Tibial nerve (tissue), 4 donors: ENCODE results near the gene DCT. TPM values are rescaled to one million over a fixed set of nuclear protein-coding genes. Genes with fewer than 3 reads are reported as not detected.

Source experiments
- DNase-seq, 2 donors: peaks; one replicate each; pipeline ENCODE4 v3.0.0-alpha.2; 2019; ENCODE audit warnings: low spot score in 2 of 2
- H3K27ac ChIP-seq, 4 donors: fragments of 200-600 bp; sonication (generic) in 3 of 4; one replicate each; pipeline ENCODE4 v1.5.1; 2017 to 2019; ENCODE audit warnings: mild to moderate bottlenecking in 1 of 4
- H3K27me3 ChIP-seq, 2 donors: fragments of 200-600 bp; sonication (generic) in 1 of 2; one replicate each; pipeline versions ENCODE4 v1.5.1 to v1.6.0; 2017 to 2019
- H3K36me3 ChIP-seq, 3 donors: fragments of 200-600 bp; sonication (generic); one replicate each; pipeline ENCODE4 v1.5.1; 2018 to 2019
- H3K4me1 ChIP-seq, 4 donors: fragments of 200-600 bp; sonication (generic) in 3 of 4; one replicate each; pipeline ENCODE4 v1.5.1; 2017 to 2019
- H3K4me3 ChIP-seq, 4 donors: fragments of 200-600 bp; sonication (generic) in 3 of 4; one replicate each; pipeline ENCODE4 v1.5.1; 2017 to 2019; ENCODE audit warnings: mild to moderate bottlenecking in 1 of 4, moderate library complexity in 1 of 4
- H3K9me3 ChIP-seq, 4 donors: fragments of 200-600 bp; sonication (generic) in 3 of 4; one replicate each; pipeline ENCODE4 v1.5.1; 2017 to 2019
- EP300 ChIP-seq, 2 donors: sonication (generic); formaldehyde crosslinking; IDR thresholded peaks; one replicate each; pipeline ENCODE4 v1.6.1; 2017; ENCODE audit warnings: antibody characterized with exemption in 2 of 2, mild to moderate bottlenecking in 1 of 2
- POLR2A ChIP-seq, 2 donors: fragments of 450-650 bp; IDR thresholded peaks; one replicate each; pipeline ENCODE4 v1.6.1; 2017; ENCODE audit warnings: antibody characterized with exemption in 2 of 2, mild to moderate bottlenecking in 2 of 2, moderate library complexity in 2 of 2
- WGBS, 2 donors: methylation state at CpG; one replicate each; pipeline ENCODE4 v1.1.5; 2018; 5-methylcytosine and 5-hydroxymethylcytosine counted together
- total RNA-seq, 4 donors: library from RNA; depleted of rRNA; stranded (reverse); fragments of >200 nt; gene quantifications; one replicate each; pipeline ENCODE4 v1.1.0, GENCODE V29; 2016
- TF ChIP-seq, protein P1 (sequence below), 5 experiments: fragments of 200-600 bp in 3 of 5; fragments of 450-650 bp in 2 of 5; sonication (generic) in 3 of 5; IDR thresholded peaks; one replicate each; pipeline ENCODE4 v1.5.1; 2016 to 2019; ENCODE audit warnings: antibody characterized with exemption in 5 of 5, mild to moderate bottlenecking in 3 of 5, moderate library complexity in 2 of 5

The DCT gene
- total RNA-seq, 4 donors from 2014 or later, result 0.30 to 3.9 (median 0.61) TPM

DNA sequence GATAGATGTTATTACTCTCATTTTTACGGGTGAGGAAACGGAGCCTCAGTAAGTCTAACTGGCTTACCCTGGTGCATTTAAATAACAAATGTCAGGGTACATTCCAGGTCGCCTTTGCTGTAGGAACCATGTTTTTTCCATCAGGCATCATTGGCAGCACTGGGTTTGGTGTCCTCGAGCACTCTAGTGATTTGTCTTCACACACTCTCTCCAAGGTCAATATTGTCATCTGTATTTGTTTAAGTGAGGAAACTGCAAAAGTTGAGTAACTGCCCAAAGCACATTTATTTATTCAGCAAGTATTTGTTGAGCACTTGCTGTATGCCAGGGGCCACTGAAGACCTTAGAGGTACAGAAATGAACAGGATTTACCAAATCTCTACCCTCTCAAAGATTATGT lies 78.6 kb downstream of the DCT start:
- Histone ChIP-seq H3K4me3 (no peak overlapping the region), H3K27ac (no peak overlapping the region), H3K27me3 (no peaks in the 10 kb centered on the region), H3K9me3 (no peaks in the 10 kb centered on the region), H3K4me1 (no peaks in the 10 kb centered on the region), H3K36me3 (peaks cover 0 to 8% (median 0%) of the 10 kb centered on the region in 3 donors)
- no peak for DNase-seq
- 86% methylated on average over 4 of the region's 4 CpGs for WGBS, 2 donors
- TF ChIP-seq EP300 (IDR thresholded peaks at IDR 0.05) (no peak), POLR2A (IDR thresholded peaks at IDR 0.05) (no peak)
- TF ChIP-seq, protein P1, sequence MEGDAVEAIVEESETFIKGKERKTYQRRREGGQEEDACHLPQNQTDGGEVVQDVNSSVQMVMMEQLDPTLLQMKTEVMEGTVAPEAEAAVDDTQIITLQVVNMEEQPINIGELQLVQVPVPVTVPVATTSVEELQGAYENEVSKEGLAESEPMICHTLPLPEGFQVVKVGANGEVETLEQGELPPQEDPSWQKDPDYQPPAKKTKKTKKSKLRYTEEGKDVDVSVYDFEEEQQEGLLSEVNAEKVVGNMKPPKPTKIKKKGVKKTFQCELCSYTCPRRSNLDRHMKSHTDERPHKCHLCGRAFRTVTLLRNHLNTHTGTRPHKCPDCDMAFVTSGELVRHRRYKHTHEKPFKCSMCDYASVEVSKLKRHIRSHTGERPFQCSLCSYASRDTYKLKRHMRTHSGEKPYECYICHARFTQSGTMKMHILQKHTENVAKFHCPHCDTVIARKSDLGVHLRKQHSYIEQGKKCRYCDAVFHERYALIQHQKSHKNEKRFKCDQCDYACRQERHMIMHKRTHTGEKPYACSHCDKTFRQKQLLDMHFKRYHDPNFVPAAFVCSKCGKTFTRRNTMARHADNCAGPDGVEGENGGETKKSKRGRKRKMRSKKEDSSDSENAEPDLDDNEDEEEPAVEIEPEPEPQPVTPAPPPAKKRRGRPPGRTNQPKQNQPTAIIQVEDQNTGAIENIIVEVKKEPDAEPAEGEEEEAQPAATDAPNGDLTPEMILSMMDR (IDR thresholded peaks at IDR 0.05), result no peak

DNA sequence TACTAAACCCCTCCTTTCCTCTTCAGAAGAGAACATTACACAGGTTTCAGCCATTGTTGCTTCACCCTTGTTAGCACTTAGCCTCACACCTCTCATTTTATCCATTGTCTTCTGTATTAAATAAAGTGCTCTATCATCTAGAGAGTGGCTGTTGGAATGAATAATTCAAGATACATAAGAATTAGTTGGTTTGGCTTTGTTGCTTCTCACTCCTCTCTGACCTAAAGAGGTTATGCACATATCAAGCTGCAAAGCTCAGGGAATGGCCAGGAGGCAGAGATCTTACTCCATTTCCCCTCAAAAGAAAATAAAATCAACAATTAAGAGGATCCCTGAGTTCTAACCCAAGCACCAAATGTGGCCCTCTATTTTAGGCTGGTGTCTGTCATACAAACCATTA lies 79.7 kb downstream of the DCT start:
- Histone ChIP-seq H3K36me3 (peaks cover 0 to 8% (median 0%) of the 10 kb centered on the region in 3 donors), H3K4me1 (no peaks in the 10 kb centered on the region), H3K27ac (no peak overlapping the region), H3K4me3 (no peak overlapping the region), H3K27me3 (no peaks in the 10 kb centered on the region), H3K9me3 (no peaks in the 10 kb centered on the region)
- DNase-seq, result no peak
- TF ChIP-seq POLR2A (IDR thresholded peaks at IDR 0.05), result no peak
- TF ChIP-seq, protein P1 (IDR thresholded peaks at IDR 0.05), result no peak
- no peak for TF ChIP-seq EP300 (IDR thresholded peaks at IDR 0.05)

DNA sequence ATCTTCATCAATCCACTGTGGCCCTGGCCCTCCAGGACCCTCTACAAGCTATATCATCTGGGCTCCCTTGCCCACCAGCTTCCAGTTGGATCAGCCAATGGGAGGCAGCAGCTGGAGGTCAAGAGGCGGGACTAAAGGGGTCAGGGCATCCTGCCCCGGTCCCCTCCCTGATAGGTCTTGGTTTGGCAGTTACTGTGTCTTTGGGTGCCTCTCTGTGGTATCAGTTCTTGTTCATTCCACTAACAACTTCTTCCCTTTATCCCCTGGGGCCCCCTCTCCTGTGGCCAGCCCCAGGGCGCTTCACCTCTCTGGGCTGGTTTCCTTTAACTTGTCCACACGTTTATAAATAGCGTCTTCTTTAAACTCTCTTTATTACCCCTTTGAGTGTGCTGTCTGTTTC lies 83.6 kb downstream of the DCT start:
- TF ChIP-seq EP300 (IDR thresholded peaks at IDR 0.05) (no peak), POLR2A (IDR thresholded peaks at IDR 0.05) (no peak)
- TF ChIP-seq, protein P1 (IDR thresholded peaks at IDR 0.05), result no peak
- WGBS, 2 donors, result 78% methylated on average over 5 of the region's 5 CpGs
- Histone ChIP-seq H3K4me1 (no peaks in the 10 kb centered on the region), H3K4me3 (no peak overlapping the region), H3K36me3 (peaks cover 0 to 8% (median 0%) of the 10 kb centered on the region in 3 donors), H3K9me3 (no peaks in the 10 kb centered on the region), H3K27me3 (no peaks in the 10 kb centered on the region), H3K27ac (no peak overlapping the region)
- no peak for DNase-seq

DNA sequence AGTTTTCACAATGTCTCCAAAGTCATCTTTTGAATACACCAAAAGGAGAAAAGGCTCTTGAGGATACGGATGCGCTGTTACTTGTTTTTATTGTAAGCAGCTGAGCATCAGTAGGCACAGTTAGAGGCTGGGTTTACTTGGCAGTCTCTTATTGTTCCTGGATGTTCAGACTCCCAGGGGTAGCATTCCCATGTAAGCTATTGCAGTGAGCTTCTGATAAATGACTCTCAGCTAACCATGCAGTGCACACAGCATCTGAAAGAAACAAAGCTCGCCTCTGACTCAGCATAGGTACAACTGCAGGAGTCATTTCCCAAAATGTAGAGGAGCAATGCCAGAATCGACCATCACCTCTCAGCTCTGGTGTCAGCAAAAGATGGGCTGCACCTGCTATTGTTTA lies 84.8 kb downstream of the DCT start:
- Histone ChIP-seq H3K4me3 (no peak overlapping the region), H3K36me3 (peaks cover 0 to 6% (median 0%) of the 10 kb centered on the region in 3 donors), H3K27me3 (no peaks in the 10 kb centered on the region), H3K4me1 (no peaks in the 10 kb centered on the region), H3K9me3 (no peaks in the 10 kb centered on the region), H3K27ac (no peak overlapping the region)
- TF ChIP-seq POLR2A (IDR thresholded peaks at IDR 0.05) (no peak), EP300 (IDR thresholded peaks at IDR 0.05) (no peak)
- TF ChIP-seq, protein P1 (IDR thresholded peaks at IDR 0.05), result no peak
- WGBS, 2 donors, result 73 to 85% methylated on average over 4 of the region's 4 CpGs
- DNase-seq, result no peak

DNA sequence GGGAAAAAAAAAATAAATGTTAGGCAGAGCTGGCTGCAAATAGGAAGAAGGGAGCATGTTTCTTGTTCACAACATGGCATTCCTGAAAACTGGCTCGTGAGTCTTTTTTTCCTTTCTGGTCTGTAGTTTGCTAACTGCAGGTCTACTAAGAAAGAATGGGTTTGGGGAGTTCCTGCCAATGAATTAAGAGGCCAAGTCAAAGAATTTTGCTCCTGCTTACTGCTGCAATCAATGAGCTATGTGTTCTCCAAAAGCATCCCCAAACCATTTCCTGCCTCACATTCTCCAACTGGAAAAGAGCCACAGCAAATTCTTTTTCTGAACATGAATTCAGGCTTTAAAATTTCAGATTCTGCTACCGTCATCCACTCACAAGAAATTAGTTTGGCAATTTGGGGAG lies 88.6 kb downstream of the DCT start:
- Histone ChIP-seq H3K27me3 (no peaks in the 10 kb centered on the region), H3K9me3 (no peaks in the 10 kb centered on the region), H3K36me3 (no peaks in the 10 kb centered on the region), H3K27ac (no peak overlapping the region), H3K4me3 (no peak overlapping the region), H3K4me1 (no peaks in the 10 kb centered on the region)
- TF ChIP-seq EP300 (IDR thresholded peaks at IDR 0.05) (no peak), POLR2A (IDR thresholded peaks at IDR 0.05) (no peak)
- TF ChIP-seq, protein P1 (IDR thresholded peaks at IDR 0.05), result no peak
- 20 to 28% methylated on average over 2 of the region's 2 CpGs for WGBS, 2 donors
- no peak for DNase-seq
